HepG2 (cell line): ENCODE data around the gene PLBD2. TPM values are rescaled to one million over a fixed set of nuclear protein-coding genes. Genes with fewer than 3 reads are reported as not detected.

ENCODE experiments used
- AHDC1 ChIP-seq: sonication (generic); formaldehyde crosslinking; IDR thresholded peaks from 2 replicates; pipeline ENCODE4 v1.5.1; 2020; ENCODE audit warnings: mild to moderate bottlenecking, missing genetic modification reagents, borderline replicate concordance
- CERS6 ChIP-seq: sonication (generic); formaldehyde crosslinking; IDR thresholded peaks from 2 replicates; pipeline ENCODE4 v1.5.0; 2020; ENCODE audit warnings: missing genetic modification reagents
- DNMT1 ChIP-seq: sonication (generic); formaldehyde crosslinking; IDR thresholded peaks from 2 replicates; pipeline ENCODE4 v1.5.1; 2020; ENCODE audit warnings: mild to moderate bottlenecking, missing genetic modification reagents
- EP300 ChIP-seq, 3 experiments: sonication (generic) in 1 of 3; formaldehyde crosslinking in 1 of 3; IDR thresholded peaks; 2 replicates each; pipeline versions ENCODE4 v1.5.1 to v1.6.1; 2011 to 2020; ENCODE audit warnings: low read depth in 2 of 3, low read length in 2 of 3, borderline replicate concordance in 1 of 3, improper control_type of control experiment in 1 of 3, mild to moderate bottlenecking in 1 of 3, missing genetic modification reagents in 1 of 3, moderate library complexity in 1 of 3
- GLMP ChIP-seq: sonication (generic); formaldehyde crosslinking; IDR thresholded peaks from 2 replicates; pipeline ENCODE4 v1.9.0; 2021; ENCODE audit warnings: missing genetic modification reagents, mild to moderate bottlenecking, borderline replicate concordance
- GMEB1 ChIP-seq: sonication (generic); formaldehyde crosslinking; IDR thresholded peaks from 2 replicates; pipeline ENCODE4 v1.5.1; 2020; ENCODE audit warnings: missing genetic modification reagents, mild to moderate bottlenecking, borderline replicate concordance
- HMGA1 ChIP-seq: sonication (generic); formaldehyde crosslinking; conservative IDR thresholded peaks from 2 replicates; pipeline ENCODE4 v1.4.0; 2020; ENCODE audit warnings: missing genetic modification reagents
- MAF1 ChIP-seq: sonication (generic); formaldehyde crosslinking; IDR thresholded peaks from 2 replicates; pipeline ENCODE4 v1.5.0; 2020; ENCODE audit warnings: missing genetic modification reagents, borderline replicate concordance
- NFYB ChIP-seq: sonication (generic); formaldehyde crosslinking; IDR thresholded peaks from 2 replicates; pipeline ENCODE4 v1.4.0; 2020; ENCODE audit warnings: missing genetic modification reagents
- PITX1 ChIP-seq: sonication (generic); formaldehyde crosslinking; IDR thresholded peaks from 2 replicates; pipeline ENCODE4 v1.5.1; 2020; ENCODE audit warnings: mild to moderate bottlenecking, missing genetic modification reagents
- SMC3 ChIP-seq: IDR thresholded peaks from 2 replicates; pipeline ENCODE4 v1.6.1; 2011; ENCODE audit warnings: low read length, improper control_type of control experiment
- SRSF9 ChIP-seq: fragments of 200-400 bp; formaldehyde crosslinking; IDR thresholded peaks from 2 replicates; pipeline ENCODE4 v1.6.1; 2018; ENCODE audit warnings: borderline replicate concordance, mild to moderate bottlenecking, low read depth, low read length; ENCODE audit not compliant: insufficient read depth, poor library complexity, severe bottlenecking
- THAP8 ChIP-seq: sonication (generic); formaldehyde crosslinking; IDR thresholded peaks from 2 replicates; pipeline ENCODE4 v1.5.1; 2020; ENCODE audit warnings: missing genetic modification reagents, mild to moderate bottlenecking, borderline replicate concordance
- ZBTB7B ChIP-seq: sonication (generic); formaldehyde crosslinking; IDR thresholded peaks from 2 replicates; pipeline ENCODE4 v1.4.0; 2020; ENCODE audit warnings: missing genetic modification reagents
- ZBTB8A ChIP-seq: sonication (generic); formaldehyde crosslinking; IDR thresholded peaks from 2 replicates; pipeline ENCODE4 v1.4.0; 2020; ENCODE audit warnings: mild to moderate bottlenecking, low read depth, missing genetic modification reagents, borderline replicate concordance
- ZMYM3 ChIP-seq: sonication (generic); formaldehyde crosslinking; IDR thresholded peaks from 2 replicates; pipeline ENCODE4 v1.5.1; 2020; ENCODE audit warnings: mild to moderate bottlenecking, missing genetic modification reagents
- ZNF333 ChIP-seq: sonication (generic); formaldehyde crosslinking; IDR thresholded peaks from 2 replicates; pipeline ENCODE4 v1.4.0; 2020; ENCODE audit warnings: mild to moderate bottlenecking, missing genetic modification reagents, borderline replicate concordance
- ZNF34 ChIP-seq: sonication (generic); formaldehyde crosslinking; IDR thresholded peaks from 2 replicates; pipeline ENCODE4 v1.4.0; 2020; ENCODE audit warnings: mild to moderate bottlenecking, missing genetic modification reagents, borderline replicate concordance
- polyA plus RNA-seq, 8 experiments: library from polyadenylated mRNA; depleted of rRNA in 3 of 8; stranded (reverse) in 7 of 8; unstranded in 1 of 8; fragments of >200 nt; fragmentation: Illumina TruSeq in 4 of 8; extraction: Trizol in 4 of 8; gene quantifications; 2 replicates each; pipeline versions ENCODE4 v1.2.1 to v1.2.3, GENCODE V29; 2011 to 2016; ENCODE audit warnings: low read depth in 4 of 8, missing spikeins in 1 of 8, mixed read lengths in 1 of 8; ENCODE audit not compliant: insufficient read depth in 1 of 8
- total RNA-seq, 5 experiments: library from RNA; depleted of rRNA; stranded (reverse); fragments of >200 nt; fragmentation: Illumina TruSeq; extraction: Trizol; gene quantifications; 2 replicates each; pipeline ENCODE4 v1.2.3, GENCODE V29; 2016; ENCODE audit warnings: low read depth in 1 of 5

PLBD2 gene
- total and polyA plus RNA-seq, 2 of the 13 experiments (the other 11 are each of a cell fraction or from before 2014, with no cell fraction given): 6.7 to 8.5 TPM

- TF ChIP-seq GMEB1 (CRISPR knock-in tag): no peak
- no peak for TF ChIP-seq SMC3
- no peak for TF ChIP-seq SRSF9
- TF ChIP-seq ZNF34: no peak
- peak; percentile 53; the same call in 1 of the 2 replicates for TF ChIP-seq ZBTB7B (CRISPR knock-in tag)
- TF ChIP-seq ZBTB8A: no peak
- no peak for TF ChIP-seq MAF1 (CRISPR knock-in tag)
- TF ChIP-seq PITX1 (CRISPR knock-in tag): peak; percentile 29; the same call in 1 of the 2 replicates
- no peak for TF ChIP-seq NFYB
- no peak for TF ChIP-seq GLMP
- TF ChIP-seq EP300 (IDR thresholded peaks at IDR 0.05; ENCODE audit: low read depth in 2 of 2, low read length in 2 of 2): peak; percentile 24 to 37; a peak in 2 of 4 replicates
- no peak for TF ChIP-seq EP300 (CRISPR knock-in tag; IDR thresholded peaks at IDR 0.05; ENCODE audit: borderline replicate concordance)
- TF ChIP-seq ZMYM3: peak; percentile 99
- no peak for TF ChIP-seq ZNF333 (CRISPR knock-in tag)
- no peak for TF ChIP-seq HMGA1 (CRISPR knock-in tag)
- no peak for TF ChIP-seq CERS6 (CRISPR knock-in tag)
- TF ChIP-seq AHDC1 (CRISPR knock-in tag): no peak
- no peak for TF ChIP-seq THAP8 (CRISPR knock-in tag)
- no peak for TF ChIP-seq DNMT1 (CRISPR knock-in tag)
Measured at GRCh38 chr12:113418213-113418879, 60.0 kb downstream of the PLBD2 start (continued).
